ENCODE results near the gene PITPNM3.

DNA sequence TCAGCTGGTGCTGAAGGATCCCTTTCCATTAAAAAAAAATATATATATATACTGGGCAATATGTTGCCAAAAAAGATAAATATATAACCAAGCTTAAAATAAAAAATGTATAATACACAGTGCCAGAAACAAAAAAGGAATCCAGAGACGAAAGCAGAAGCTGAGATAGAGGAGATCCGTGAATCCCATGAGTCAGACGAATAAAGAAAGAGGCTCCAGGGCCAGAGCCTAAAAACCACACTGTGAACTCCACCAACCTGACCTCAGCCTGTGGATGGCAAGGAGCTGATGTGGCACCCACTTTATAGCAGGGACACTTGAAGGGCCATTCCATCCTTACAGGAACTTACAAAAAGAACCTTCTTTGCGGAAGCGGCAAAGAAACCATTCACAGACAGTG is 34.8 kb downstream of the PITPNM3 start:
- no peak for TF ChIP-seq POLR2AphosphoS5 (IDR thresholded peaks at IDR 0.05; ENCODE audit: low read depth, low read length)
- TF ChIP-seq TAF1 (IDR thresholded peaks at IDR 0.05; ENCODE audit: borderline replicate concordance, low read depth, low read length), result no peak

Measured in GM12892 (cell line).